ACC112 (cell line): ENCODE results near the gene SLC16A8.

Experiments
- H2AFZ ChIP-seq: fragments of 200-600 bp; sonication (generic); one replicate; pipeline ENCODE4 v1.6.0; 2017; ENCODE audit warnings: antibody characterized with exemption, low read length; ENCODE audit not compliant: unreplicated experiment
- H3K27ac ChIP-seq: fragments of 200-600 bp; sonication (generic); 2 replicates; pipeline ENCODE4 v1.5.1; 2014; ENCODE audit warnings: low read depth, mild to moderate bottlenecking, antibody characterized with exemption, low read length, moderate library complexity
- H3K27me3 ChIP-seq: fragments of 200-600 bp; sonication (generic); 2 replicates; pipeline ENCODE4 v1.6.1; 2014; ENCODE audit warnings: mild to moderate bottlenecking, antibody characterized with exemption, low read length, moderate library complexity, mixed read lengths; ENCODE audit not compliant: insufficient read depth
- H3K36me3 ChIP-seq: fragments of 200-600 bp; sonication (generic); 2 replicates; pipeline ENCODE4 v1.6.1; 2016; ENCODE audit warnings: mild to moderate bottlenecking, antibody characterized with exemption, low read length, moderate library complexity, mixed read lengths; ENCODE audit not compliant: insufficient read depth
- H3K4me1 ChIP-seq: fragments of 200-600 bp; sonication (generic); one replicate; pipeline ENCODE4 v1.6.1; 2016; ENCODE audit warnings: low read length, mixed read lengths; ENCODE audit not compliant: insufficient read depth, unreplicated experiment, control insufficient read depth
- H3K4me3 ChIP-seq: fragments of 200-600 bp; sonication (generic); 2 replicates; pipeline ENCODE4 v1.5.1; 2014; ENCODE audit warnings: mild to moderate bottlenecking, low read depth, low read length
- H3K79me2 ChIP-seq: fragments of 200-600 bp; sonication (generic); one replicate; pipeline ENCODE4 v1.6.0; 2016; ENCODE audit warnings: low read length; ENCODE audit not compliant: control insufficient read depth, unreplicated experiment, insufficient read depth

The SLC16A8 gene

GRCh38 chr22:38050720-38051119, 33.3 kb downstream of the SLC16A8 start:
- H3K36me3 ChIP-seq = no peaks in the 10 kb centered on the region
- H3K4me3 ChIP-seq = no peak overlapping the region
- no peaks in the 10 kb centered on the region for H3K27me3 ChIP-seq
- H3K27ac ChIP-seq = no peak overlapping the region
- no peak overlapping the region for H2AFZ ChIP-seq
- no peaks in the 10 kb centered on the region for H3K79me2 ChIP-seq
- H3K4me1 ChIP-seq = no peaks in the 10 kb centered on the region

DNA sequence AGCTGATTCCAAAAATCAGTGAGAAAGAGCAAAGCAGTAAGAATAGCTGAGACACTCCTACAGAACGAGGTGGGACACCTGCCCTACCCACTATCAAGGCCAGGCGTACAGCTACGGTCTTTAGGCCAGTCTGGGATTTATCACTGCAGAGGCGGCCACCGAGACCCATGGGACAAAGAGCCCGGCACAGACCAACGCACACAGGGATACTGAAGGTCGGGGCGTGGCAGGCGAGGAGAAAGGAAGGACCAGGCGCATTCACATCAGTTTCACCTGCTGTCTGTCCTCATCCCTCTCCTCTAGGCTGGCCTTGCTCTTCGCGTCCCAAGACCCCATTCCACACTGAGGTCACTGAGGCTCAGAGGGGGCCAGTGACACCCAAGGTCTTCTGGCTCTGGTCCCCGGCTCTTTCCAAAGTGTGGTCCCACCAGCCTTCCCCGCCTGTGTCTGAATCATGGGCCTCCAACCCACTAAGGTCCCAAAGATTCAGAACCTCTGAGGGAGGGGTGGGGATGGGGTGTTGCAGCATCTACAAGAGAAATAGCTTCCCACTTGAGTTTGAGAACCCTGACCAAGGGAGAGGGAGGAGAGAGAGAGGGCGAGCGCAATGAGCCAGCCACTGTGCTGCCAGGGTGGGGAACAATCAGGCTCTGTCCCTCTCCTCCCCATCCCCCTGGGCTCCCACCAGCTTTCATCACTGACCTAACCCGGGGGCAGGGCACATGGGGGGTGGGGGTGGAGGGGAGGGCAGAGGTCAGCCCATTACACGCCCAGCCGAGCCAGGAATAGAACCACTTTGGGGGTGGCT, 34.0 kb downstream of the SLC16A8 start:
- H2AFZ ChIP-seq = no peak overlapping the region
- H3K79me2 ChIP-seq = no peaks in the 10 kb centered on the region
- H3K4me3 ChIP-seq = no peak overlapping the region
- H3K4me1 ChIP-seq = no peaks in the 10 kb centered on the region
- H3K27me3 ChIP-seq = no peaks in the 10 kb centered on the region
- H3K36me3 ChIP-seq = no peaks in the 10 kb centered on the region
- H3K27ac ChIP-seq = no peak overlapping the region

DNA sequence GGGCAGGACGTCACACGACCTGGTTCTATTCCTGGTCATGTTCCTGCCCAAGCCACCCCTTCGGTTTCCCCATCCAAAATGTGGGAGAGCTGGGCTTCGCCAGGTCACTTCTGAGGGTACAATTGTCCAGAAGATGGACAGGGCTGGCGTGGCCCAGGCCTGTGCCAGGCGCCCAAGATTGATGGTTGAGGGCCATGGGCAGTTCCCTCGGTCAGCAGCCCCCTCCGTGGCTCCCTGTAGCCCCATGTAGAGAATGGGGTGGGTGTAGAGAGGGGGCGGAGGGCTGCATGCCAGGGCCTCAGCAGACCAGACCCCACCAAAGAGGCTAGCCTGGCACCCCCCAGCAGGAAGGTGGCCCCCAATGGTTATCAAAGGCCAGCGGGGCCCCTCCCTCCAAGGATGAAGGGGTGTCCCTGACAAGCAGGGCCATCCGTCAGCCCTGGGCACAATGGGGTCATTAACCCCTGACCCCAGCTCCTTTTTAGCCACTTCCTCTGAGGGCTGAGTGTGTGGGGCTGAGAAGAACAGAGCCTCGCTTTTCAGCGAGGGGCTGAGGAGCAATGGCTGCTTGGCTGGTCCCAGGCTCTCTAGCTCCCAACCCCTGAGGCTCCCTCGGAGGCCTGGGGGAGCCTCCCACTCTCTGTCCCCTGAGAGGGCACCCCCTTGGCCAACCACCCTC, 37.8 kb downstream of the SLC16A8 start:
- Histone ChIP-seq H3K36me3 (no peaks in the 10 kb centered on the region), H3K27ac (no peak overlapping the region), H3K79me2 (no peaks in the 10 kb centered on the region), H3K4me3 (no peak overlapping the region), H3K27me3 (no peaks in the 10 kb centered on the region), H2AFZ (no peak overlapping the region), H3K4me1 (no peaks in the 10 kb centered on the region)

GRCh38 chr22:38043151-38044039, 40.6 kb downstream of the SLC16A8 start:
- H3K27ac ChIP-seq = no peak overlapping the region
- H3K79me2 ChIP-seq = no peaks in the 10 kb centered on the region
- H2AFZ ChIP-seq = no peak overlapping the region
- no peaks in the 10 kb centered on the region for H3K36me3 ChIP-seq
- H3K27me3 ChIP-seq = no peaks in the 10 kb centered on the region
- H3K4me3 ChIP-seq = no peak overlapping the region
- H3K4me1 ChIP-seq = no peaks in the 10 kb centered on the region

GRCh38 chr22:38042488-38042790, 41.5 kb downstream of the SLC16A8 start:
- no peak overlapping the region for H3K27ac ChIP-seq
- H3K4me1 ChIP-seq = no peaks in the 10 kb centered on the region
- H3K27me3 ChIP-seq = no peaks in the 10 kb centered on the region
- no peak overlapping the region for H2AFZ ChIP-seq
- H3K4me3 ChIP-seq = no peak overlapping the region
- H3K36me3 ChIP-seq = no peaks in the 10 kb centered on the region
- no peaks in the 10 kb centered on the region for H3K79me2 ChIP-seq

- Histone ChIP-seq H3K27me3 (no peaks in the 10 kb centered on the region), H3K79me2 (no peaks in the 10 kb centered on the region), H3K4me1 (no peaks in the 10 kb centered on the region), H3K4me3 (no peak overlapping the region), H3K27ac (no peak overlapping the region), H2AFZ (no peak overlapping the region), H3K36me3 (no peaks in the 10 kb centered on the region)
These were observed 42.1 kb downstream of the SLC16A8 start for GRCh38 chr22:38041760-38042487.

- Histone ChIP-seq H3K36me3 (no peaks in the 10 kb centered on the region), H3K79me2 (no peaks in the 10 kb centered on the region), H3K27ac (no peak overlapping the region), H2AFZ (no peak overlapping the region), H3K4me3 (no peak overlapping the region), H3K27me3 (no peaks in the 10 kb centered on the region), H3K4me1 (no peaks in the 10 kb centered on the region)
These were observed 42.8 kb downstream of the SLC16A8 start for GRCh38 chr22:38040953-38041759.

GRCh38 chr22:38038890-38039812, 44.8 kb downstream of the SLC16A8 start:
- Histone ChIP-seq H3K36me3 (no peaks in the 10 kb centered on the region), H3K4me1 (peaks cover 8% of the 10 kb centered on the region), H3K27ac (no peak overlapping the region), H3K4me3 (no peak overlapping the region), H3K27me3 (no peaks in the 10 kb centered on the region), H2AFZ (no peak overlapping the region), H3K79me2 (no peaks in the 10 kb centered on the region)

DNA sequence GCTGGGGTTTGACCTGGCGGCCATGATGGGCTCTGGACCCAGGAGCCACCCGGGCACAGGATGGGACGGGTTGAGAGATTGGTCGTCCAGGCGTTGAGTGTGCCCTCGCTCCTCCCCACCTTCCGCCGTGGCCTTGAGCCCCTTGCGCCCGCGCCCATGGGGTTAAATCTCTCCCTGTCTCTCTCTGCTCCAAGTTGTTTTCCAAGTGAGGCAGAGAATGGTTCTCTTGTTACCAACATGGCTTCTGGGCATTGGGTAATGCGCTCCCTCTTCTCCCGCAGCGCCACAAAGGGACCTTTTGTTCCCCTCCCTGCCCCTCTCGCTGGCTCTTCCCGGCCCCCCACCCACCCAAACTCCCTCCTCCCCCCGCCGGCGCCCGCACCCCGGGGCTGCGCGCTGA, 45.6 kb downstream of the SLC16A8 start:
- Histone ChIP-seq H3K27ac (no peak overlapping the region), H3K4me1 (peaks cover 11% of the 10 kb centered on the region), H3K36me3 (no peaks in the 10 kb centered on the region), H2AFZ (no peak overlapping the region), H3K27me3 (no peaks in the 10 kb centered on the region), H3K79me2 (no peaks in the 10 kb centered on the region), H3K4me3 (no peak overlapping the region)
